ENCODE data around the gene ATP2C1. TPM values are rescaled to one million over a fixed set of nuclear protein-coding genes. Genes with fewer than 3 reads are reported as not detected.

Gene ATP2C1
- total and polyA plus RNA-seq, 2 of the 4 experiments (the other 2 are of a cell fraction), result 41.4 to 50.2 TPM

DNA sequence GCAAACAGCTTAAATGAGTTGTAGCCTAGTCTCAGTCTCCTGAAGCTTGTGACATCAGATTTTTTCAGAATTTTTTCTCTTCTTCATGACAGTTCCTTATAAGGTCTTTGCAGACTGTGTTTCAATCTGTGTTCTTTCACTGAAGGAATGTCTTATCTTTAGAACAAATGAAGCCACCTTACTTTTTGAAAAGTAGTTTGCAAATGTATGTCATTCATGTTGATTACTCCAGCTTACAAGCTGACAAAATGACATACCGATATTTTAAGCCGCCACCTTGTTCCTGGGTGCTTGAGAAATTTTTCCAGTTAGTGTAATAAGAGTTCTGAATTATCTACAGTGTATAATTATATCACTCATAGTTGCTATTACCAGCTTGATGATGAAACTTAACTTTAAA lies 75.7 kb downstream of the ATP2C1 start:
- intact Hi-C loops (cut with micrococcal nuclease), result loop anchor here (10.0 kb wide), 1 partner anchor 395 kb away; no protein-coding TSS in a partner anchor

More for the DNA sequence above, 75.7 kb downstream of the ATP2C1 start:
- H3K36me3 ChIP-seq (ENCODE audit: control insufficient read depth, insufficient read depth, low read length), result peaks cover 13% of the 10 kb centered on the region
- H4K20me1 ChIP-seq (ENCODE audit: insufficient read depth, low read length), result no peaks in the 10 kb centered on the region
- ATAC-seq (ENCODE audit: low read depth) (no peak), DNase-seq (no peak)
- ChIA-PET CTCF (no interaction called here), POLR2A (ENCODE audit: unreplicated experiment) (no interaction called here)
- H3K4ac ChIP-seq (ENCODE audit: low read depth, low read length), result no peak overlapping the region
- no peak overlapping the region for H3K27ac ChIP-seq (ENCODE audit: insufficient read depth, low read length)
- H3K23ac ChIP-seq (ENCODE audit: low read depth, low read length), result no peak overlapping the region
- no peak overlapping the region for H2BK15ac ChIP-seq (ENCODE audit: low read depth, low read length)
- 0 out of 2 replicates have a peak, but pooled peaks cover 6% of the 10 kb centered on the region for H3K9me1 ChIP-seq (ENCODE audit: insufficient read depth, low read length)
- H3K79me1 ChIP-seq (ENCODE audit: low read depth in 1 of 2, low read length in 2 of 2), result peaks cover 8 to 11% of the 10 kb centered on the region in 2 experiments; a peak in 3 of 4 replicates
- dilution Hi-C loops (cut with HindIII; ENCODE audit: low sequenced_read_pairs, unreplicated experiment), result no loop called here
- H2AFZ ChIP-seq (replicated peaks; ENCODE audit: low read length, poor library complexity), result no peak overlapping the region
- H4K8ac ChIP-seq (ENCODE audit: low read depth in 2 of 2, low read length in 2 of 2), result no peak overlapping the region
- BruUV-seq (replicated peaks), result no TSS peak
- H3K4me2 ChIP-seq (ENCODE audit: low read depth, low read length), result no peak overlapping the region
- H3K4me3 ChIP-seq (ENCODE audit: insufficient read depth, low read depth, low read length), result no peak overlapping the region
- H4K5ac ChIP-seq (ENCODE audit: low read depth, low read length), result no peak overlapping the region
- no peak overlapping the region for H3K14ac ChIP-seq (replicated peaks; ENCODE audit: low read depth, low read length)
- no peaks in the 10 kb centered on the region for H3K9me3 ChIP-seq (ENCODE audit: control insufficient read depth, insufficient read depth, low read length)
- H2AK5ac ChIP-seq (ENCODE audit: low read depth, low read length), result no peak overlapping the region
- in situ Hi-C loops (cut with MboI; ENCODE audit: low sequenced_read_pairs), result loop anchor here (25.0 kb wide), 1 partner anchor 1468 kb away; no protein-coding TSS in a partner anchor
- no peak overlapping the region; the same call in 1 of the 2 replicates for H3K18ac ChIP-seq (ENCODE audit: low read depth, low read length)
- no peak overlapping the region for H2AK9ac ChIP-seq (replicated peaks; ENCODE audit: low read depth, low read length, poor library complexity)
- peak overlapping the region; percentile 17 for H2BK5ac ChIP-seq (ENCODE audit: low read depth, low read length, poor library complexity, severe bottlenecking)
- no peaks in the 10 kb centered on the region for H3K27me3 ChIP-seq (ENCODE audit: control insufficient read depth, insufficient read depth, low read length)
- H3K4me1 ChIP-seq (ENCODE audit: control insufficient read depth, insufficient read depth, low read length), result peaks cover 4% of the 10 kb centered on the region; the same call in 1 of the 2 replicates
- no peak overlapping the region for H3K9ac ChIP-seq (ENCODE audit: low read depth, low read length)
- H4K91ac ChIP-seq (ENCODE audit: insufficient read depth, low read depth, low read length), result no peak overlapping the region
- no peak for TF ChIP-seq NFE2L2 (IDR thresholded peaks at IDR 0.05; ENCODE audit: low read depth, low read length)
- TF ChIP-seq CTCF (conservative IDR thresholded peaks at IDR 0.05; ENCODE audit: low read depth, low read length), result no peak
- TF ChIP-seq SMC3 (IDR thresholded peaks at IDR 0.05; ENCODE audit: low read depth, low read length), result no peak
- no peak for TF ChIP-seq POLR2A (IDR thresholded peaks at IDR 0.05; ENCODE audit: low read depth, low read length)
- TF ChIP-seq CEBPB (IDR thresholded peaks at IDR 0.05; ENCODE audit: low read depth, low read length), result no peak
- no peak for TF ChIP-seq MXI1 (IDR thresholded peaks at IDR 0.05; ENCODE audit: borderline replicate concordance, low read depth, low read length)
- TF ChIP-seq USF2 (IDR thresholded peaks at IDR 0.05; ENCODE audit: low read depth, low read length), result no peak
- TF ChIP-seq BHLHE40 (IDR thresholded peaks at IDR 0.05; ENCODE audit: low read depth, low read length), result no peak
- no peak for TF ChIP-seq RCOR1 (IDR thresholded peaks at IDR 0.05; ENCODE audit: insufficient replicate concordance, low read length)
- no peak for TF ChIP-seq MAFK (IDR thresholded peaks at IDR 0.05; ENCODE audit: low read depth, low read length)
- no peak for TF ChIP-seq RAD21 (IDR thresholded peaks at IDR 0.05; ENCODE audit: low read length)
- H2BK20ac ChIP-seq (ENCODE audit: low read depth, low read length), result no peak overlapping the region
- H2BK120ac ChIP-seq (ENCODE audit: low read depth, low read length), result no peak overlapping the region
- no peak overlapping the region for H3K56ac ChIP-seq (ENCODE audit: extremely low read depth, insufficient read depth, low read length)
- WGBS, 2 experiments (ENCODE audit: extremely low coverage in 2 of 2, insufficient read length in 1 of 2), result no CpG with 5 or more reads among the region's 2 CpGs

Data from IMR-90 (cell line).